Measurements from ENCODE around the gene NDUFB4. TPM values are rescaled to one million over a fixed set of nuclear protein-coding genes. Genes with fewer than 3 reads are reported as not detected.

Gene NDUFB4
- total RNA-seq, 1 experiment from 2014 or later, result 174 TPM

- TF ChIP-seq IRF1 (CRISPR knock-in tag; IDR thresholded peaks at IDR 0.05) (no peak), ZNF671 (CRISPR knock-in tag; IDR thresholded peaks at IDR 0.05) (no peak), SMAD3 (CRISPR knock-in tag; IDR thresholded peaks at IDR 0.05; ENCODE audit: borderline replicate concordance) (no peak), ETV6 (CRISPR knock-in tag; IDR thresholded peaks at IDR 0.05) (no peak)
Observed at GRCh38 chr3:120554812-120555606, 41.1 kb upstream of the NDUFB4 start (continued).

- H3K27ac Mint-ChIP-seq, result no peak overlapping the region
- CTCF ChIA-PET, result interaction anchor here (0.8 to 4.9 kb wide), 3 partner anchors 12 to 239 kb away, joined by 3 to 161 read pairs (median 4); no protein-coding TSS in a partner anchor
- POLR2A ChIA-PET, result no interaction called here
Observed at GRCh38 chr3:120555657-120556509, 40.3 kb upstream of the NDUFB4 start.

DNA sequence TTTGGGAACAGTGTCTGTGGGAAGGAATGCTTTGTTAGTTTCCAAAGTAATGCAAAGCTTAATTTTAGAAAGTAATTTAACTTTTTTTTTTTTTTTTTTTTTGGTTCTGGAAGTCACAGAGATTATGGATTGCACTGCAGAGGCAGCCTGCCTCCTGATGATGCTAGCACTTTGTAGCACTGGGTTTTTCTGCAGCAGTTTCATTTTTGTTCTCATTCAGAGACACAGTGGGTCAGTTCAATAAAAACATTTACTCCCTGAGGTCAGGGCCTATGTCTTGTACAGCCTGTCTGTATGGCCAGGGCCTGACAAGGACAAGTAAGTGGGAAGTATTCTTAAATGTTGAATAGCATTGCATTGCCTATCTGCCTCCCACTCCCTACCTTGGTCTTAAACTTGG is 39.0 kb upstream of the NDUFB4 start:
- no peak overlapping the region for H3K27ac Mint-ChIP-seq
- no peaks in the 10 kb centered on the region for H3K9me3 Mint-ChIP-seq
- H3K4me3 Mint-ChIP-seq, result no peak overlapping the region
- CTCF ChIA-PET, result interaction anchor here (0.6 to 4.9 kb wide), 6 partner anchors 97 to 1051 kb away, joined by 3 to 161 read pairs (median 4); no protein-coding TSS in a partner anchor
- ATAC-seq, result no peak
- H3K27me3 Mint-ChIP-seq (ENCODE audit: low read depth), result peaks cover 12% of the 10 kb centered on the region
- no peak for DNase-seq (ENCODE audit: low spot score)
- no peaks in the 10 kb centered on the region for H3K36me3 Mint-ChIP-seq
- H3K4me1 Mint-ChIP-seq, result peaks cover 26% of the 10 kb centered on the region
- TF ChIP-seq, protein P1, sequence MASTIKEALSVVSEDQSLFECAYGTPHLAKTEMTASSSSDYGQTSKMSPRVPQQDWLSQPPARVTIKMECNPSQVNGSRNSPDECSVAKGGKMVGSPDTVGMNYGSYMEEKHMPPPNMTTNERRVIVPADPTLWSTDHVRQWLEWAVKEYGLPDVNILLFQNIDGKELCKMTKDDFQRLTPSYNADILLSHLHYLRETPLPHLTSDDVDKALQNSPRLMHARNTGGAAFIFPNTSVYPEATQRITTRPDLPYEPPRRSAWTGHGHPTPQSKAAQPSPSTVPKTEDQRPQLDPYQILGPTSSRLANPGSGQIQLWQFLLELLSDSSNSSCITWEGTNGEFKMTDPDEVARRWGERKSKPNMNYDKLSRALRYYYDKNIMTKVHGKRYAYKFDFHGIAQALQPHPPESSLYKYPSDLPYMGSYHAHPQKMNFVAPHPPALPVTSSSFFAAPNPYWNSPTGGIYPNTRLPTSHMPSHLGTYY (CRISPR knock-in tag; IDR thresholded peaks at IDR 0.05), result no peak
- no peak for TF ChIP-seq GABPB1 (CRISPR knock-in tag; IDR thresholded peaks at IDR 0.05)
- POLR2A ChIA-PET, result no interaction called here

More at GRCh38 chr3:120555657-120556509, 40.3 kb upstream of the NDUFB4 start:
- ATAC-seq, result no peak
- Mint-ChIP-seq H3K4me3 (no peak overlapping the region), H3K9me3 (no peaks in the 10 kb centered on the region), H3K4me1 (peaks cover 14% of the 10 kb centered on the region), H3K36me3 (no peaks in the 10 kb centered on the region), H3K27me3 (ENCODE audit: low read depth) (peaks cover 12% of the 10 kb centered on the region)
- TF ChIP-seq EMX1 (CRISPR knock-in tag; IDR thresholded peaks at IDR 0.05) (no peak), PRRX2 (CRISPR knock-in tag; IDR thresholded peaks at IDR 0.05) (no peak), IRF1 (CRISPR knock-in tag; IDR thresholded peaks at IDR 0.05) (no peak), PREB (CRISPR knock-in tag; IDR thresholded peaks at IDR 0.05; ENCODE audit: borderline replicate concordance) (no peak)
- no peak for DNase-seq (ENCODE audit: low spot score)

- CTCF ChIA-PET, result interaction anchor here (0.6 to 4.9 kb wide), 39 partner anchors 9 to 988 kb away, joined by 3 to 161 read pairs (median 3); partner anchors contain the start of genes FSTL1, LRRC58, NDUFB4 and STXBP5L
- H3K4me3 Mint-ChIP-seq, result peak overlapping the region; percentile 95
- DNase-seq (ENCODE audit: low spot score) (peak; percentile 90), ATAC-seq (peak; percentile 66)
- H3K4me1 Mint-ChIP-seq, result peaks cover 26% of the 10 kb centered on the region
- H3K27me3 Mint-ChIP-seq (ENCODE audit: low read depth), result peaks cover 12% of the 10 kb centered on the region
- H3K9me3 Mint-ChIP-seq, result no peaks in the 10 kb centered on the region
- TF ChIP-seq, protein P2, sequence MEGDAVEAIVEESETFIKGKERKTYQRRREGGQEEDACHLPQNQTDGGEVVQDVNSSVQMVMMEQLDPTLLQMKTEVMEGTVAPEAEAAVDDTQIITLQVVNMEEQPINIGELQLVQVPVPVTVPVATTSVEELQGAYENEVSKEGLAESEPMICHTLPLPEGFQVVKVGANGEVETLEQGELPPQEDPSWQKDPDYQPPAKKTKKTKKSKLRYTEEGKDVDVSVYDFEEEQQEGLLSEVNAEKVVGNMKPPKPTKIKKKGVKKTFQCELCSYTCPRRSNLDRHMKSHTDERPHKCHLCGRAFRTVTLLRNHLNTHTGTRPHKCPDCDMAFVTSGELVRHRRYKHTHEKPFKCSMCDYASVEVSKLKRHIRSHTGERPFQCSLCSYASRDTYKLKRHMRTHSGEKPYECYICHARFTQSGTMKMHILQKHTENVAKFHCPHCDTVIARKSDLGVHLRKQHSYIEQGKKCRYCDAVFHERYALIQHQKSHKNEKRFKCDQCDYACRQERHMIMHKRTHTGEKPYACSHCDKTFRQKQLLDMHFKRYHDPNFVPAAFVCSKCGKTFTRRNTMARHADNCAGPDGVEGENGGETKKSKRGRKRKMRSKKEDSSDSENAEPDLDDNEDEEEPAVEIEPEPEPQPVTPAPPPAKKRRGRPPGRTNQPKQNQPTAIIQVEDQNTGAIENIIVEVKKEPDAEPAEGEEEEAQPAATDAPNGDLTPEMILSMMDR (IDR thresholded peaks at IDR 0.05), result peak; percentile 98
- TF ChIP-seq ZMAT4 (CRISPR knock-in tag; IDR thresholded peaks at IDR 0.05) (no peak), ZNF232 (CRISPR knock-in tag; IDR thresholded peaks at IDR 0.05) (no peak), ZNF263 (CRISPR knock-in tag; IDR thresholded peaks at IDR 0.05; ENCODE audit: low read depth) (no peak), IRF1 (CRISPR knock-in tag; IDR thresholded peaks at IDR 0.05) (no peak)
- H3K27ac Mint-ChIP-seq, result no peak overlapping the region
- POLR2A ChIA-PET, result interaction anchor here (0.7 to 1.7 kb wide), 4 partner anchors 31 to 191 kb away, joined by 4 to 16 read pairs (median 4); partner anchors contain the start of gene FSTL1
- no peaks in the 10 kb centered on the region for H3K36me3 Mint-ChIP-seq
Observed at GRCh38 chr3:120558771-120559241, 37.3 kb upstream of the NDUFB4 start.
